ENCODE results near the gene LIPI.

The LIPI gene

DNA sequence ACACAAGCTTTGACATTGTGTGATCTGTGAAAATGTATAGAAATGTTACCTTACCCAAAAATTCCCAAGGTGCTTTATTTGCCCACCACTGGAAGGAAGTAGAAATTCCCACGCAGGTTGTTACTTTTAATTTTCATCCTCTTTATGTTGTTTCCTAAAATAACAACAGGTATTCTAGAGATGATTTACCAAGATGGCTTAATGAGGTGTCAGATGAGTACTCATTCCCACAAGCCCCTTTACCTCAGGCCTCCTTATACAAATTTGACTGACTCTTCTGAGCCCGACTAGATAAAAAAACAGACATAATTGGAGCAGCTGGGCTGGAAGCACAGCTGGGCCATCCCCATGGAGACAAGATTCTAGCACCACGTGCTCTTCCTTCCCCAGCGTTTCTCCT lies 114.6 kb downstream of the LIPI start:
- CTCF ChIA-PET: no interaction called here

DNA sequence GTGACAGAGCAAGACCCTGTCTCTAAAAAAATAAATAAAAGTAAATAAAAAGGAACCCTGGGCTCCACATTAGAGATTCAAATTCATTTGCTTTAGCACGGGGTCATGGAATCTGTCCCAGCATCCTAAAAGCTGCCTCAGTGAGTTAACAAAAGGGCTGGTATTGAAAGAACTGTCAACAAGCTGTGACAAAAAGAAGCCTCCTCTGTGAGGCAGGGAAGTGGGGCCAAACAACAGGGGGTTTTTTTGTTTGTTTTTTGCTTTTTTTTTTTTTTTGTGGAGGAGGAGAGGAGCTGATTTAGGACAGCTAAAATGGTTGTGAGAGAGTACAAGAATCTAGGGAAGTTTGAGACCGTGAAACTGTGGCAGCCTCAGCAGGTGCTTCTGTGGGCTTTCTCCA lies 115.7 kb downstream of the LIPI start:
- no peak overlapping the region for H3K4me3 ChIP-seq (ENCODE audit: low read depth, low read length)
- TF ChIP-seq, protein P1, sequence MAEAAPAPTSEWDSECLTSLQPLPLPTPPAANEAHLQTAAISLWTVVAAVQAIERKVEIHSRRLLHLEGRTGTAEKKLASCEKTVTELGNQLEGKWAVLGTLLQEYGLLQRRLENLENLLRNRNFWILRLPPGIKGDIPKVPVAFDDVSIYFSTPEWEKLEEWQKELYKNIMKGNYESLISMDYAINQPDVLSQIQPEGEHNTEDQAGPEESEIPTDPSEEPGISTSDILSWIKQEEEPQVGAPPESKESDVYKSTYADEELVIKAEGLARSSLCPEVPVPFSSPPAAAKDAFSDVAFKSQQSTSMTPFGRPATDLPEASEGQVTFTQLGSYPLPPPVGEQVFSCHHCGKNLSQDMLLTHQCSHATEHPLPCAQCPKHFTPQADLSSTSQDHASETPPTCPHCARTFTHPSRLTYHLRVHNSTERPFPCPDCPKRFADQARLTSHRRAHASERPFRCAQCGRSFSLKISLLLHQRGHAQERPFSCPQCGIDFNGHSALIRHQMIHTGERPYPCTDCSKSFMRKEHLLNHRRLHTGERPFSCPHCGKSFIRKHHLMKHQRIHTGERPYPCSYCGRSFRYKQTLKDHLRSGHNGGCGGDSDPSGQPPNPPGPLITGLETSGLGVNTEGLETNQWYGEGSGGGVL (tag by site-specific recombination; IDR thresholded peaks at IDR 0.05): no peak
- TF ChIP-seq, protein P2, sequence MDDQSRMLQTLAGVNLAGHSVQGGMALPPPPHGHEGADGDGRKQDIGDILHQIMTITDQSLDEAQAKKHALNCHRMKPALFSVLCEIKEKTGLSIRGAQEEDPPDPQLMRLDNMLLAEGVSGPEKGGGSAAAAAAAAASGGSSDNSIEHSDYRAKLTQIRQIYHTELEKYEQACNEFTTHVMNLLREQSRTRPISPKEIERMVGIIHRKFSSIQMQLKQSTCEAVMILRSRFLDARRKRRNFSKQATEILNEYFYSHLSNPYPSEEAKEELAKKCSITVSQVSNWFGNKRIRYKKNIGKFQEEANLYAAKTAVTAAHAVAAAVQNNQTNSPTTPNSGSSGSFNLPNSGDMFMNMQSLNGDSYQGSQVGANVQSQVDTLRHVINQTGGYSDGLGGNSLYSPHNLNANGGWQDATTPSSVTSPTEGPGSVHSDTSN (CRISPR knock-in tag; IDR thresholded peaks at IDR 0.05): no peak
- TF ChIP-seq, protein P3, sequence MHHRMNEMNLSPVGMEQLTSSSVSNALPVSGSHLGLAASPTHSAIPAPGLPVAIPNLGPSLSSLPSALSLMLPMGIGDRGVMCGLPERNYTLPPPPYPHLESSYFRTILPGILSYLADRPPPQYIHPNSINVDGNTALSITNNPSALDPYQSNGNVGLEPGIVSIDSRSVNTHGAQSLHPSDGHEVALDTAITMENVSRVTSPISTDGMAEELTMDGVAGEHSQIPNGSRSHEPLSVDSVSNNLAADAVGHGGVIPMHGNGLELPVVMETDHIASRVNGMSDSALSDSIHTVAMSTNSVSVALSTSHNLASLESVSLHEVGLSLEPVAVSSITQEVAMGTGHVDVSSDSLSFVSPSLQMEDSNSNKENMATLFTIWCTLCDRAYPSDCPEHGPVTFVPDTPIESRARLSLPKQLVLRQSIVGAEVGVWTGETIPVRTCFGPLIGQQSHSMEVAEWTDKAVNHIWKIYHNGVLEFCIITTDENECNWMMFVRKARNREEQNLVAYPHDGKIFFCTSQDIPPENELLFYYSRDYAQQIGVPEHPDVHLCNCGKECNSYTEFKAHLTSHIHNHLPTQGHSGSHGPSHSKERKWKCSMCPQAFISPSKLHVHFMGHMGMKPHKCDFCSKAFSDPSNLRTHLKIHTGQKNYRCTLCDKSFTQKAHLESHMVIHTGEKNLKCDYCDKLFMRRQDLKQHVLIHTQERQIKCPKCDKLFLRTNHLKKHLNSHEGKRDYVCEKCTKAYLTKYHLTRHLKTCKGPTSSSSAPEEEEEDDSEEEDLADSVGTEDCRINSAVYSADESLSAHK (tag by site-specific recombination; IDR thresholded peaks at IDR 0.05): no peak
- TF ChIP-seq ZNF266 (tag by site-specific recombination; IDR thresholded peaks at IDR 0.05; ENCODE audit: low read depth): no peak
- TF ChIP-seq GLIS1 (tag by site-specific recombination; IDR thresholded peaks at IDR 0.05): no peak
- TF ChIP-seq, protein P4, sequence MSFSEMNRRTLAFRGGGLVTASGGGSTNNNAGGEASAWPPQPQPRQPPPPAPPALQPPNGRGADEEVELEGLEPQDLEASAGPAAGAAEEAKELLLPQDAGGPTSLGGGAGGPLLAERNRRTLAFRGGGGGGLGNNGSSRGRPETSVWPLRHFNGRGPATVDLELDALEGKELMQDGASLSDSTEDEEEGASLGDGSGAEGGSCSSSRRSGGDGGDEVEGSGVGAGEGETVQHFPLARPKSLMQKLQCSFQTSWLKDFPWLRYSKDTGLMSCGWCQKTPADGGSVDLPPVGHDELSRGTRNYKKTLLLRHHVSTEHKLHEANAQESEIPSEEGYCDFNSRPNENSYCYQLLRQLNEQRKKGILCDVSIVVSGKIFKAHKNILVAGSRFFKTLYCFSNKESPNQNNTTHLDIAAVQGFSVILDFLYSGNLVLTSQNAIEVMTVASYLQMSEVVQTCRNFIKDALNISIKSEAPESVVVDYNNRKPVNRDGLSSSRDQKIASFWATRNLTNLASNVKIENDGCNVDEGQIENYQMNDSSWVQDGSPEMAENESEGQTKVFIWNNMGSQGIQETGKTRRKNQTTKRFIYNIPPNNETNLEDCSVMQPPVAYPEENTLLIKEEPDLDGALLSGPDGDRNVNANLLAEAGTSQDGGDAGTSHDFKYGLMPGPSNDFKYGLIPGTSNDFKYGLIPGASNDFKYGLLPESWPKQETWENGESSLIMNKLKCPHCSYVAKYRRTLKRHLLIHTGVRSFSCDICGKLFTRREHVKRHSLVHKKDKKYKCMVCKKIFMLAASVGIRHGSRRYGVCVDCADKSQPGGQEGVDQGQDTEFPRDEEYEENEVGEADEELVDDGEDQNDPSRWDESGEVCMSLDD (tag by site-specific recombination; IDR thresholded peaks at IDR 0.05): no peak
- TF ChIP-seq, protein P5, sequence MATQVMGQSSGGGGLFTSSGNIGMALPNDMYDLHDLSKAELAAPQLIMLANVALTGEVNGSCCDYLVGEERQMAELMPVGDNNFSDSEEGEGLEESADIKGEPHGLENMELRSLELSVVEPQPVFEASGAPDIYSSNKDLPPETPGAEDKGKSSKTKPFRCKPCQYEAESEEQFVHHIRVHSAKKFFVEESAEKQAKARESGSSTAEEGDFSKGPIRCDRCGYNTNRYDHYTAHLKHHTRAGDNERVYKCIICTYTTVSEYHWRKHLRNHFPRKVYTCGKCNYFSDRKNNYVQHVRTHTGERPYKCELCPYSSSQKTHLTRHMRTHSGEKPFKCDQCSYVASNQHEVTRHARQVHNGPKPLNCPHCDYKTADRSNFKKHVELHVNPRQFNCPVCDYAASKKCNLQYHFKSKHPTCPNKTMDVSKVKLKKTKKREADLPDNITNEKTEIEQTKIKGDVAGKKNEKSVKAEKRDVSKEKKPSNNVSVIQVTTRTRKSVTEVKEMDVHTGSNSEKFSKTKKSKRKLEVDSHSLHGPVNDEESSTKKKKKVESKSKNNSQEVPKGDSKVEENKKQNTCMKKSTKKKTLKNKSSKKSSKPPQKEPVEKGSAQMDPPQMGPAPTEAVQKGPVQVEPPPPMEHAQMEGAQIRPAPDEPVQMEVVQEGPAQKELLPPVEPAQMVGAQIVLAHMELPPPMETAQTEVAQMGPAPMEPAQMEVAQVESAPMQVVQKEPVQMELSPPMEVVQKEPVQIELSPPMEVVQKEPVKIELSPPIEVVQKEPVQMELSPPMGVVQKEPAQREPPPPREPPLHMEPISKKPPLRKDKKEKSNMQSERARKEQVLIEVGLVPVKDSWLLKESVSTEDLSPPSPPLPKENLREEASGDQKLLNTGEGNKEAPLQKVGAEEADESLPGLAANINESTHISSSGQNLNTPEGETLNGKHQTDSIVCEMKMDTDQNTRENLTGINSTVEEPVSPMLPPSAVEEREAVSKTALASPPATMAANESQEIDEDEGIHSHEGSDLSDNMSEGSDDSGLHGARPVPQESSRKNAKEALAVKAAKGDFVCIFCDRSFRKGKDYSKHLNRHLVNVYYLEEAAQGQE (tag by site-specific recombination; IDR thresholded peaks at IDR 0.05): no peak
- no peak for TF ChIP-seq ZNF341 (tag by site-specific recombination; IDR thresholded peaks at IDR 0.05; ENCODE audit: low read depth)
- no peak for TF ChIP-seq ZNF426 (tag by site-specific recombination; IDR thresholded peaks at IDR 0.05)
- TF ChIP-seq KLF9 (tag by site-specific recombination; IDR thresholded peaks at IDR 0.05; ENCODE audit: low read depth): no peak
- TF ChIP-seq ZNF24 (tag by site-specific recombination; IDR thresholded peaks at IDR 0.05): no peak
- TF ChIP-seq ZNF114 (tag by site-specific recombination; IDR thresholded peaks at IDR 0.05): no peak
- TF ChIP-seq TCF7L2 (IDR thresholded peaks at IDR 0.05; ENCODE audit: borderline replicate concordance, low read depth, low read length): no peak
- no peak for TF ChIP-seq ZNF514 (tag by site-specific recombination; IDR thresholded peaks at IDR 0.05)
- no peak for TF ChIP-seq GLIS2 (tag by site-specific recombination; IDR thresholded peaks at IDR 0.05)
- CTCF ChIA-PET: no interaction called here
- H3K9me3 ChIP-seq (ENCODE audit: control insufficient read depth, insufficient read depth, low read depth, low read length): no peaks in the 10 kb centered on the region
- H3K27ac ChIP-seq (ENCODE audit: extremely low read depth, low read depth, low read length): no peak overlapping the region
- H3K36me3 ChIP-seq (ENCODE audit: control insufficient read depth in 2 of 2, insufficient read depth in 1 of 2, low read length in 2 of 2): peaks cover 7 to 12% of the 10 kb centered on the region in 2 experiments; a peak in 2 of 3 replicates
- POLR2A ChIA-PET: no interaction called here
- no peaks in the 10 kb centered on the region for H3K4me1 ChIP-seq (ENCODE audit: control insufficient read depth, insufficient read depth, low read length)

More for the DNA sequence above, 114.6 kb downstream of the LIPI start:
- Histone ChIP-seq H3K27ac (ENCODE audit: extremely low read depth, low read depth, low read length) (no peak overlapping the region), H3K4me1 (ENCODE audit: control insufficient read depth, insufficient read depth, low read length) (no peaks in the 10 kb centered on the region), H3K4me3 (ENCODE audit: low read depth, low read length) (no peak overlapping the region), H3K9me3 (ENCODE audit: control insufficient read depth, insufficient read depth, low read depth, low read length) (no peaks in the 10 kb centered on the region), H3K36me3 (ENCODE audit: control insufficient read depth in 2 of 2, insufficient read depth in 1 of 2, low read length in 2 of 2) (peaks cover 7 to 12% of the 10 kb centered on the region in 2 experiments; a peak in 2 of 3 replicates)
- POLR2A ChIA-PET: no interaction called here
- no peak for TF ChIP-seq ZNF202 (tag by site-specific recombination; IDR thresholded peaks at IDR 0.05; ENCODE audit: borderline replicate concordance)
- no peak for TF ChIP-seq ZNF544 (tag by site-specific recombination; IDR thresholded peaks at IDR 0.05)
- TF ChIP-seq ZBTB8A (tag by site-specific recombination; IDR thresholded peaks at IDR 0.05): no peak
- TF ChIP-seq, protein P6, sequence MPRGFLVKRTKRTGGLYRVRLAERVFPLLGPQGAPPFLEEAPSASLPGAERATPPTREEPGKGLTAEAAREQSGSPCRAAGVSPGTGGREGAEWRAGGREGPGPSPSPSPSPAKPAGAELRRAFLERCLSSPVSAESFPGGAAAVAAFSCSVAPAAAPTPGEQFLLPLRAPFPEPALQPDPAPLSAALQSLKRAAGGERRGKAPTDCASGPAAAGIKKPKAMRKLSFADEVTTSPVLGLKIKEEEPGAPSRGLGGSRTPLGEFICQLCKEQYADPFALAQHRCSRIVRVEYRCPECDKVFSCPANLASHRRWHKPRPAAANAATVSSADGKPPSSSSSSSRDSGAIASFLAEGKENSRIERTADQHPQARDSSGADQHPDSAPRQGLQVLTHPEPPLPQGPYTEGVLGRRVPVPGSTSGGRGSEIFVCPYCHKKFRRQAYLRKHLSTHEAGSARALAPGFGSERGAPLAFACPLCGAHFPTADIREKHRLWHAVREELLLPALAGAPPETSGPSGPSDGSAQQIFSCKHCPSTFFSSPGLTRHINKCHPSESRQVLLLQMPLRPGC (tag by site-specific recombination; IDR thresholded peaks at IDR 0.05): no peak
- no peak for TF ChIP-seq ZNF76 (tag by site-specific recombination; IDR thresholded peaks at IDR 0.05; ENCODE audit: borderline replicate concordance, low read depth)
